ENCODE data around the gene L3MBTL4. TPM values are rescaled to one million over a fixed set of nuclear protein-coding genes. Genes with fewer than 3 reads are reported as not detected.

L3MBTL4 gene
- total RNA-seq, 6 experiments from 2014 or later, result 8.2 to 16.0 (median 11.3) TPM

DNA sequence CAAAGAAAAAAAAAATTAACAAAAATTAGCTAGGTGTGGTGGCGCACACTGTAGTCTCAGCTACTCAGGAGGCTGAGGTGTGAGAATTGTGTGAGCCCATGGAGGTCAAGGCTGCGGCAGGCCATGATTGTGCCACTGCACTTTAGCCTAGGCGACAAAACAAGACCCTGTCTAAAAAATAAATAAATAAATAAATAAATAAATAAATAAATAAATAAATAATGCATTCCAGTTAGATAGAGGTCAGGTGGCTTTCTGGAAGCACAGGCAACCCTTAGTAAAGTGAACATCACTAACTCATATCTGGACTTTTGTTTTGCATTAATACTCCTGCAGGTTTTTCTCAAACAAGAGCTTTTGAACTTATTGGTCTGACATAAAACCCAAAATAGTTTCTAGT, 206.8 kb downstream of the L3MBTL4 start:
- intact Hi-C loops (cut with DNase I), result no loop called here
- H3K4me3 ChIP-seq, result no peak overlapping the region
- peaks cover 0 to 8% (median 0%) of the 10 kb centered on the region in 4 donors for H3K4me1 ChIP-seq
- no peaks in the 10 kb centered on the region for H3K9me3 ChIP-seq
- no peak overlapping the region for H3K27ac ChIP-seq
- TF ChIP-seq, protein P1, sequence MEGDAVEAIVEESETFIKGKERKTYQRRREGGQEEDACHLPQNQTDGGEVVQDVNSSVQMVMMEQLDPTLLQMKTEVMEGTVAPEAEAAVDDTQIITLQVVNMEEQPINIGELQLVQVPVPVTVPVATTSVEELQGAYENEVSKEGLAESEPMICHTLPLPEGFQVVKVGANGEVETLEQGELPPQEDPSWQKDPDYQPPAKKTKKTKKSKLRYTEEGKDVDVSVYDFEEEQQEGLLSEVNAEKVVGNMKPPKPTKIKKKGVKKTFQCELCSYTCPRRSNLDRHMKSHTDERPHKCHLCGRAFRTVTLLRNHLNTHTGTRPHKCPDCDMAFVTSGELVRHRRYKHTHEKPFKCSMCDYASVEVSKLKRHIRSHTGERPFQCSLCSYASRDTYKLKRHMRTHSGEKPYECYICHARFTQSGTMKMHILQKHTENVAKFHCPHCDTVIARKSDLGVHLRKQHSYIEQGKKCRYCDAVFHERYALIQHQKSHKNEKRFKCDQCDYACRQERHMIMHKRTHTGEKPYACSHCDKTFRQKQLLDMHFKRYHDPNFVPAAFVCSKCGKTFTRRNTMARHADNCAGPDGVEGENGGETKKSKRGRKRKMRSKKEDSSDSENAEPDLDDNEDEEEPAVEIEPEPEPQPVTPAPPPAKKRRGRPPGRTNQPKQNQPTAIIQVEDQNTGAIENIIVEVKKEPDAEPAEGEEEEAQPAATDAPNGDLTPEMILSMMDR (IDR thresholded peaks at IDR 0.05), result no peak
- TF ChIP-seq POLR2A (IDR thresholded peaks at IDR 0.05), result no peak
- 100% methylated on average over 3 of the region's 3 CpGs for WGBS (ENCODE audit: insufficient coverage, low coverage, low lambda C conversion rate, missing lambda C conversion rate)
- no peak for DNase-seq
- no peak for ATAC-seq
- H3K36me3 ChIP-seq, result no peaks in the 10 kb centered on the region
- no peaks in the 10 kb centered on the region for H3K27me3 ChIP-seq

DNA sequence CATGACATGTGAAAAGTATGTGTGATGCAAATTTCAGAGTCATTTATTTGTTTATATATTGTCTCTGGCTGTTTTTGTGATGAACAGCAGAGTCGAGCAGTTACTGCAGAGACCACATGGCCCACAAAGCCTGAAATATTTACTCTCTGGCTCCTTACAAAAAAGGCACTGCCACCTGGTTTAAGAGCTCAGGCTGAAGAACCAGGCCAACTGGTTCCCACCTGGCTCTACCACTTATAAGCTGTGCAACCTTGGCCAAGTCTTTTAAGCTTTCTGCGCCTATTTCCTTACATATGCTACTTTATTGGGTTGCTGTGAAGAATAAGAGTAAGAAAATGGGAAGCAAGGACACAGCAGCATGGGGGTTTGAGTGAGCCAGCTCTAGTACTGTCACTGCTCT, 207.6 kb downstream of the L3MBTL4 start:
- WGBS (ENCODE audit: insufficient coverage, low coverage, low lambda C conversion rate, missing lambda C conversion rate), result 93% methylated on average over 2 of the region's 2 CpGs
- DNase-seq, result no peak
- intact Hi-C loops (cut with DNase I), result no loop called here
- Histone ChIP-seq H3K27me3 (no peaks in the 10 kb centered on the region), H3K27ac (no peak overlapping the region), H3K4me1 (peaks cover 0 to 8% (median 0%) of the 10 kb centered on the region in 4 donors), H3K4me3 (no peak overlapping the region), H3K36me3 (no peaks in the 10 kb centered on the region), H3K9me3 (no peaks in the 10 kb centered on the region)
- TF ChIP-seq, protein P1 (IDR thresholded peaks at IDR 0.05), result no peak
- TF ChIP-seq POLR2A (IDR thresholded peaks at IDR 0.05), result no peak
- no peak for ATAC-seq

DNA sequence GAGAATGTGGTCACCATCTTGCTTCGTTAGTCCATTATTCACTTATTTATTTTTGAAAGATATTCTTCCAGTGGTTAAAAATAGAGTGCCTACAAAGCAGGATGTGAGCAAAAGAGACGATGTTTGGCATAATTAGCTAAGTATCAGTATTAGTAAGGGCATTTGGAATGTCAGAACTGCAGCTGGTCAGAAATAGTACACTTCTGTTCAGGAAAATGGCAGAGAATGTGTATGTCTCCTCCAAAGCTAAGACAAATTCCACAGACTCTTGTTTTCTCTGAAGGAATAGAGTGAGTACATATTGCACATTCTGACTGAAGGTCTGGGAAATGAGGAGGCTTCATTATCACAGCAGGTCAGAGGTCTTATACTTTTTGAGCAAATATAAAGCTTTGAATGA, 209.0 kb downstream of the L3MBTL4 start:
- no peaks in the 10 kb centered on the region for H3K27me3 ChIP-seq
- H3K27ac ChIP-seq, result no peak overlapping the region
- WGBS (ENCODE audit: insufficient coverage, low coverage, low lambda C conversion rate, missing lambda C conversion rate), result 47% methylated on average over 2 of the region's 2 CpGs
- ATAC-seq (no peak), DNase-seq (no peak)
- intact Hi-C loops (cut with DNase I), result no loop called here
- no peaks in the 10 kb centered on the region for H3K9me3 ChIP-seq
- H3K4me3 ChIP-seq, result no peak overlapping the region
- peaks cover 0 to 8% (median 0%) of the 10 kb centered on the region in 4 donors for H3K4me1 ChIP-seq
- no peaks in the 10 kb centered on the region for H3K36me3 ChIP-seq
- no peak for TF ChIP-seq POLR2A (IDR thresholded peaks at IDR 0.05)
- TF ChIP-seq, protein P1 (IDR thresholded peaks at IDR 0.05), result no peak

DNA sequence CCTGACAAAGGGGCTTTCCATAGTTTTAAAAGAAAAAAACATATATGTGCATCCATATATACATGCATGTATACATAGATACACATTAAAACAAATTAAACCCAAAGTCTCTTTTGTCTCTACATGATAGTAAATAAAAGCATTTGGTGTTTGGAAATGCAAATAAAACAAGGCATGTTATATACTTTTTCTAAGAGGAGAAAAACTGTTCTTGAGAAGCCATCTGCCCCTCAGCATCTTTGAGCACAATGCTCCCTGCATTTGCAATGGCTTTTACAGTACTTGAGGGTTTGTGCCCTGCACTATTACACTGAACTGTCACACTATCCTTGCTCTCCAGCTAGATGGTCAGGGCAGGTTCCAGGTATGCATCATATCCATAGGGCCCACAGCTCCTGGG, 210.2 kb downstream of the L3MBTL4 start:
- TF ChIP-seq, protein P1 (IDR thresholded peaks at IDR 0.05), result no peak
- ATAC-seq (no peak), DNase-seq (no peak)
- intact Hi-C loops (cut with DNase I), result no loop called here
- Histone ChIP-seq H3K27me3 (no peaks in the 10 kb centered on the region), H3K9me3 (no peaks in the 10 kb centered on the region), H3K36me3 (no peaks in the 10 kb centered on the region), H3K4me3 (no peak overlapping the region), H3K27ac (no peak overlapping the region), H3K4me1 (no peaks in the 10 kb centered on the region)

DNA sequence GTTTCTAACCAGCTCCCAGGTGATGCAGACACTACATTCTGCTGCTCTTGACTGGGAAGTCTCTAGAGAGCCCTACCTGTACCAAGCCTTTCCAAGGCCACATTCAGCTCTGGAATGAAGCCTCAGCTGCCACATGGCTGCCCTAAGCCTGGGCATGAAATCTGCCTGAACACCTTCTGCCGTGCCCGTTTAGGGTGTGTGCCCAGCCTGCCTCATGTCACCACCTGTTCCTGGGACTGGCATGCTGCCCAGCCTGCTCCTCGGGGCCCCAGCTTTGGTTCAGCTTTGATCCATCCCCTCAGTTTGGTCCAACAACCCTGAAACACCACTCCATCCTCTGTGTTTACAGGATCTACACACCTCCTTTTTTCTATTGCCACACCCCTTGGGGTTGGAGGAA, 210.9 kb downstream of the L3MBTL4 start:
- H3K9me3 ChIP-seq, result no peaks in the 10 kb centered on the region
- intact Hi-C loops (cut with DNase I), result no loop called here
- 80% methylated on average over 1 of the region's 3 CpGs for WGBS (ENCODE audit: insufficient coverage, low coverage, low lambda C conversion rate, missing lambda C conversion rate)
- no peak overlapping the region for H3K27ac ChIP-seq
- H3K4me1 ChIP-seq, result no peaks in the 10 kb centered on the region
- TF ChIP-seq, protein P1 (IDR thresholded peaks at IDR 0.05), result no peak
- TF ChIP-seq POLR2A (IDR thresholded peaks at IDR 0.05), result no peak
- no peaks in the 10 kb centered on the region for H3K27me3 ChIP-seq
- DNase-seq (no peak), ATAC-seq (no peak)
- H3K4me3 ChIP-seq, result no peak overlapping the region
- no peaks in the 10 kb centered on the region for H3K36me3 ChIP-seq
